GM18867 (cell line): Measurements from ENCODE around the gene HOXA7.

Experiments
- ATAC-seq: cut with Tn5 transposase; IDR thresholded peaks from one replicate; pipeline ENCODE4 v1.9.1; 2021; ENCODE audit warnings: mild to moderate bottlenecking, moderate library complexity; ENCODE audit not compliant: unreplicated experiment

The HOXA7 gene

DNA sequence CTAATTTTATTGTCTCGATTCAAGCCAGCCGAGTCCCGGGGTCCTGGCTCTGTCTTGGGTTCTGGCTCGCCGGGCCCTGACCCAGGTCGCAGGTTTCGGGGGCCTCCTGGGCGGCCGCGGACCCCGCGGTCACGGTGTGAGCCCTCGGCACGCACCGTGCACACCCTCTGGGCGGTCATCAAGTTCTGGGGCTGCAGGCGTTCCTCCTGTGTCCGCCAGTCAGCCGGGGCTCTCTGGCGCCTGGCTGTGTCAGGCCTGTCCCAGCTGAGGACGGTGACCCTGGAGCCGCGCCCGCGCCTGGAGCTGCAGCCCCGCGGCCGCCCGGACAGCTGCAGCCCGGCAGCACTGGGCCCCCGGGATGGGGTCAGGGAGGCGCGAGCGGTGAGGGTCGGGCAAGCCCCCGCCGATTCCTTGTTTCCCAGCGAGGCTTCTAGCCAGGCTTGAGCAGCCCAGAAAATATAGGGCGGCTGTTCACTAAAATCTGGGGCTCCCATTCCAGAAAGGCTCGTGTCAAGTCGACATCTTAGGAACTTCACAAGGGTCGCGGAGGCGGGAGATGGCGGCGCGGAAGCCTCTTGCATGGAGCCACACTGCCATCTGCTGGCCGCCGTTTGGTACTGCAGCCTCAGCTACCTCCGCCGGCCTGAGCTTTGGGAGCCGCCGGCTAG is 4.2 kb upstream of the HOXA7 start:
- ATAC-seq = peak; percentile 67

DNA sequence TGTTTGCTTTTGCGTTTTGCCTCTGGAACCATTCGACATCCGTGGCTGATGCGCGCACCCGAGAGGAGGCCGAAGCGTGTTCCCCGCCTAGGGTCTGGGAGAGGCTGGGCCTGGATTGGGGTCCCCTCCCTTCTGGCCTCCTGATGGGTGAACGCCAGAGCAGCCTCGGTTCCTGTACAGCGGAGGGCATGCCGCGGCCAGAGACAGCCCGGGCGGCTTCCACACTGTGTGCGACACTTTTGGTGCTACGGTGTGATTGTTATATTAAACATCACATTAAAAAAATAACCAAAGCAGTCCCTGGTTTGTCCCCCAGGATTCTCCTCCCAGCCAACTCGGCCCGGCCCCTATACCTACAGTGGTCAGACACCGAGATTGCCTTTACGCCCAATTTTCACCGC is 3.7 kb upstream of the HOXA7 start:
- peak; percentile 14 for ATAC-seq

DNA sequence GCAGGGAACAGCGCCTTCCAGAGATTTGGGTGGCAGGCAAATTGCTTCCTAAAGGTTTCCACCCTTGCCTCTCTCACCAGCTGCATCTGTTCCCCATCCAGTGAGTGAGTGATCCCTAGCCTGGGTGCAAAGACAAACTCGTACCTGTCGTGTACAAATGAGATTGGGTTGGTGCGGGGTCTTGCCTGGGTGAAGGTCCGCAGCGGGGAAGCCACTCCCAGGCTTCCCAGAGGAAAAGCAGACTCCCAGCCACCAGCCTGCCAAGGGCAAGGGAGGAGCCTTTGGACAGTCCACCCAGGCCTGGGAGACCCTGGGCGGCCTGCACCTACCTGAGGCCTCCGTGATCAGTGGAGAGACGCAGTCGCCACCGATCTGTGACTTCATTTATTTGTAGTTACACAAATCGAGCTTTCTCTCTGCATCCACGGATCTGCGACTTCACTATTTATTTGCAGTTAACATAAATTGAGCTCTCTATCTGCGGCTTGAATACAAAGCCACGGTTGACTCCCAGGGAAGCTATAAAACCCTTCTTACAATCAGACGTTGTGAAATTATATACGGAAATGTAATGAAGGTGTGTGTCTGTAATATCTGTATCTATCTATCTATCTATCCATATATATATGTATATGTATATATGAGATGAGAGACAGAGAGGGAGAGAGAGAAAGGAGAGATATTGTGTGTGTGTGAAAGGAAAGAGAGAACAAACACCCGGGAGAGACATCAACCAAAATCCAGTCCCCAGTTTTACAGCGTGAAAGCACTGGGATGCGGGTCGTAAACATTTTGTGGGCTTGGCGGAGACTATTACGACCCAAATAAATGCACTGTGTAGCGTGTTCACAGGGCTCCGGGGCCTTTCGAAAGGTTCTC is 3.0 kb upstream of the HOXA7 start:
- ATAC-seq = no peak

GRCh38 chr7:27158436-27159265 is 2.2 kb upstream of the HOXA7 start:
- no peak for ATAC-seq

DNA sequence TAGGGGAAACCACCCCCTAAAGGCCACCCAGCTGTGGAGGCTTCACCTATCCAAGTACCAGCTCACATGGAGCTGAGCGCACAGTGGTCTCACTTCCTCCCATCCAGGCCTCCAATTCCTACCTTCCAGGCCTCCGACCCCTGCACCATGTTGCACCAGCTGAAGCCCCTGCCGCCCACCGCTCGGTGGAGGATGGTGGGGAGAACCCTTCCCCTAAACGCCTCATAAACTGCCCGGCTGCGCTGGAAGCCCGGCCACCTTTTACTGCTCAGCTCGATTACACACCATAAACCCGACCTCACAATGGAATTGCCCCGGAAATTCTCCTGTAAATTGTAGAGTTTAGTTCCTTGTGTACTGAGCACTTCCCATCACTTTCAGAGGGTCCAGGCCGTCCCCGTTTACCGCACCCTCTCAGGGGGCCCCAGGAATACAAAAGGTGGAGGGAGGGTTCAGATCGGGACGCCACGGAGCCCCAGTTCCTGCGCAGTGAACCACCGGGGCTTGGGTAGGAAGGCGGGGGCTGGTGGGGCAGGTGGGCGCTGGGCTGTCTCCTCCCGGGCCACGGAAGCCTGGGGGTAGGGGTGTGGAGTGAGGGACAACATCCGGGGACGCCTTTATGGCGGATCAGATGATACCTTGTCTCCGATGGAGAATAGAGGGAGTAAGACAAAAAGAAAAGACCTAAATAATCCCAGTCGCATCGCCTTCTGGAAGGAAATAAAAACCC is 1.4 kb upstream of the HOXA7 start:
- no peak for ATAC-seq

DNA sequence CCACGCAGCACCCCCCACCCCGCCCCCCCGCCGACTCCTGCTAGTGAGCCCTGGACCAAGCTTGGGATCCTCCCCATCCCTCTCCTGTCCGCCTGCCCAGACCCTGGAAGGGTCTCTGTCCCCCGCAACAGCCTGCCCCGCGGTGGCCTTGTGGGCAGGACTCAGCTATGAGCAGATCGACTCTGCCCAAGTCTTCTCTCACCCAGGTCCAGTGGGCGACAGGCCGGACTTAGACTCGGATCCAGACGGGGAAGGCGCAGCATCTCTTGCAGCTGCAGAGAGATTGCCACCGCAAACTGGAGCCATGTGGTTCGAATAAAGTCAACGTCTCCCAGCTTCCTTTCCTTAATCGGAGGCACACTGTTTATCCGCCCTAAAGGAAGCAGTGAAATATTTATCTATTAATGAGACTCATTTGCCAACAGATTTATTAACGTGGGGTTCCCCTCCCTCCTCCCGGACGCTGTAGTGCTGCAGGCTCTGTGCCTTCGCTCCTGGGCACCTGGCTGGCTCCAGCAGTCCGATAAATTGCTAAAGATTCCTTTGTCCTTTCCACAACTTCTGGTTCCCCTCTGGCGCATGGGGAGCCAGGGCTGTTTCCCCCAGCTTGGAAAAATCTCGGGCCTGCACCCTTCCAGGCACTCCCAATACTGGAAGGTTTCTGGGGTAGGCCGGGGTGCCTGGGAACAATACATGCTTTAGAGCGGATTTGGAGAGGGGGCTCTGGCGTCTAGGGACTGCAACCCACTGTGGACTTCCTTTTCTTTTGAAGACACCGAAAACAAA is 634 bp upstream of the HOXA7 start:
- no peak for ATAC-seq

DNA sequence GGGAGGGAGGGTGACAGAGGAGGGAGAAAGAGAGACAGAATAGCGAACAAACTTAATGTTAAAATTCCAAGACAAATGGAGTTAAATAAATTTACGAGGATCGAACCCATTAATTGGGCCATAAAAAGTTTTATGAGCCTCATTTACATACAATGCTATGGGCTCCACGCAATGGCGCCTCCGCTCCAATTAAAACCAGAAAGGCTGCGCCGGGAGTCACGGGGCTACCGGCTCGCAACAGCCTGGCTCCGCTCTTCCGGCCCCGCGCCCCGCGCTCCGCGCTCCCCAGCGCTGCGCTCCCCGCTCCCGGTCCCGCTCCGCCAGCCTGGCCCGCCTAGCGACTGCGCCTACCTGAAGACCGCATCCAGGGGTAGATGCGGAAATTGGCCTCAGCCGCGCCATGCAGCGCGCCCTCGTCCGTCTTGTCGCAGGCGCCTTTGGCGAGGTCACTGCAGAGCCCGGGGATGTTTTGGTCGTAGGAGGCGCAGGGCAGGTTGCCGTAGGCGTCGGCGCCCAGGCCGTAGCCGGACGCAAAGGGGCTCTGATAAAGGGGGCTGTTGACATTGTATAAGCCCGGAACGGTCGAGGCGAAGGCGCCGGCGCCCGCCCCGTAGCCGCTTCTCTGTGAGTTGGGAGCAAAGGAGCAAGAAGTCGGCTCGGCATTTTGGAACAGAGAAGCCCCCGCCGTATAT is 513 bp downstream of the HOXA7 start:
- ATAC-seq = no peak

- no peak for ATAC-seq
These were observed 1.3 kb downstream of the HOXA7 start for GRCh38 chr7:27154901-27155815.

- no peak for ATAC-seq
These were observed 2.1 kb downstream of the HOXA7 start for GRCh38 chr7:27154369-27154768.

- no peak for ATAC-seq
These were observed 2.9 kb downstream of the HOXA7 start for GRCh38 chr7:27153526-27153925.

DNA sequence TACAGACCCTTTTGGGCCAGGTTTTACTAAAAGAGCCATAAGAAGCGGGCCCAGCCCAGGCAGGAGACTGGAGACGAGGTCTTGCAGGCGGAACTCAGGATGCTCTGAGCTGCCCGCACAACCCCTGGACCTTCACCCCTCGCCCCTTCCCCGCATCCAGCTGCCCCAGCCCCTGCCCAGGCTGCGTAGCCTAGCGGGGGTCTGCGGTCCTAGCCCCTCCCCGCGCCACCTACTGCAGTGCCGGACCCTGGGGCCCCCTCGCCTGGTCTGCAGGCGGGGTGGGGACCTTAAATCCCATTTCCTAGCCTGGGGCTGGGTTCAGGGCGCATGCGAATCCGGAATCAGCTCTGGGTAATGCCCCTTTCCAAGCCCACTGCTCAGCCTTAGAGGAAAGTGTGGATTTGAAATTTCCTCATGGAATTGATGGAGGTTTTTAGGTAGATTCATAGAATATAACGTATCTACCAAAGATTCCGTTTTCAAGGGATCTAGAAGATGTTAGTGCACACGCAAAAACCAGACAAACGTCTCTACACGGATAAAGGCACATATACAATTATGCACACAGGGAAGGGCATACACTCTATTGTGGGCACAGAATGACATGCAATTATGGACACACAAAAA is 3.5 kb downstream of the HOXA7 start:
- no peak for ATAC-seq

GRCh38 chr7:27151931-27152815 is 4.3 kb downstream of the HOXA7 start, which contains the start of gene HOXA3:
Gene HOXA3, minus strand, starts transcription at chr7:27152583. Its CDS starts 41,943 bp downstream, at chr7:27110640.
- no peak for ATAC-seq

DNA sequence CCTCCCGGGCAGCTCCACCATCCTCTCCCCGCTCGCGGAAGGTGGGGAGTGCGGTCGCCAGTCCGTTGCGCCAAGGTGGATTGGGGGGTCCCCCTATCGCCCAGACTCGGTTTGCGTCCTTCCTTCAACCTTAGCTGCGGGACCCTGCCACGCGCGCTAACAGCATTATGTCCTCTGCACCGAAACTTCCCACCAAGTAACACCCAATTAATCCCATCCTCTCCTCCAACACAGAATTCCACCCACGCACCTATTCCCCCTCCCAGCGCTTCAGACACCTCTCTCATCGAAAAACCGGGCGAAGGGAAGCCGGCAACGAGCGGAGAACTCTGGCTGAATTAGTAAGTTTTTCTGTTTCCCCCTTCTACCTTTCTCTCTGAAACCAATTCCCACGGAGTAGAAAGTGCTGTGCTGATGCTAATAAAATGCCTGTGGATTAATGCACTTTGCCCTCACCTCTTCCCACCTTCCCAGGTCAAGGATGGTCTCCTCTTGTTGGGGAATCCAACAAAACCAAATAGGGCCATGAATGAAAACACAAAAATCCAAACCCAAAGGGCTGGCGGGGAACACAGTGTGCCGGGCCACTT is 5.0 kb downstream of the HOXA7 start:
- no peak for ATAC-seq

- ATAC-seq = peak; percentile 88
These were observed 5.7 kb downstream of the HOXA7 start for GRCh38 chr7:27150568-27151340.

DNA sequence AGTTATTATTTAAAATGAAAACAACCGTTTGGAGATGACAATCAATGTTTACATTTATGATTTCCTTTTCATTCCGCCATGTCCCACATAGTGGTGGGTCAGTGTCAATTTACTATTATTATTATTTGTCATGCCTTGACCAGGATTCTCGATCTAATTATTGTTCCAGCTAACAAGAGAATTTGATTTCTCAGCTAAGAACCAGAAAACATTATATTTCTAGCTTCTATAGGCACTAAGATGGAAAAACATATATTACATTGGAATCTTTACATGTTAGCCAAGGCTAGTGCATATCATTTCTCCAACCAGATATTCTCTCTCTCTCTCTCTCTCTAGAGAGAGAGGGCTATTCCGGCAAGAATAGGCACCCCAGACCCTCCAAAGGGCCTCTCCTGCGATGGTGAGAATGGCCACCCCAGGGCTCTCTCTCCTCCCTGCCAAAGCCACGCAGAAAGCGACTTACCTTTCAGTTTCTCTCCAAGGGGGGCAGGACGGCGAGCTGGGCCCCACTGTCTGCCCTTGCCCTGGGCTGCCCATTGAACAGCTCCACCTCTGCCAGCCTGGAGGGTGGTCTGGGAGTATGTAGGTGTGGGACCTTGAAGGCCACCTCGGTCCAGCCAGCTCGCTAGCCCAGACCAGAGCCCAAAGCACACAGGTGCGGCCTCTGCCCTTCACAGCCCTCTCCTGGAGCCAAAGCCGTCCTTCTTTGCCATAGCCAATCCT is 6.5 kb downstream of the HOXA7 start:
- ATAC-seq = no peak
